Small intestine (tissue), 7 donors: ENCODE measurements around the gene SLC5A3. TPM values are rescaled to one million over a fixed set of nuclear protein-coding genes. Genes with fewer than 3 reads are reported as not detected.
A peak's percentile ranks its signal among the peaks of the same experiment; 100 is the strongest.

Experiments
- DNase-seq, 2 donors: peaks; one replicate each; pipeline versions ENCODE4 v3.0.0 to v3.0.0-alpha.2; 2013
- FAIRE-seq: peaks from 2 replicates; lab custom pipeline; 2012; peaks lifted over from hg19 to GRCh38; lab: Jason Lieb, UNC
- H3K27ac ChIP-seq, 3 donors: one replicate each; pipeline ENCODE4 v1.5.1; 2013; ENCODE audit warnings: low read length in 2 of 3, mild to moderate bottlenecking in 2 of 3, control low read depth in 1 of 3, inconsistent platforms in 1 of 3, low read depth in 1 of 3, moderate library complexity in 1 of 3
- H3K27me3 ChIP-seq, 3 donors: one replicate each; pipeline ENCODE4 v1.6.1; 2013; ENCODE audit warnings: low read length in 3 of 3, inconsistent platforms in 1 of 3; ENCODE audit not compliant: control insufficient read depth in 3 of 3, insufficient read depth in 3 of 3
- H3K36me3 ChIP-seq, 3 donors: one replicate each; pipeline ENCODE4 v1.6.1; 2013; ENCODE audit warnings: low read length in 3 of 3, inconsistent platforms in 1 of 3, low read depth in 1 of 3, mild to moderate bottlenecking in 1 of 3, moderate library complexity in 1 of 3; ENCODE audit not compliant: control insufficient read depth in 3 of 3, insufficient read depth in 2 of 3
- H3K4me1 ChIP-seq, 3 donors: one replicate each; pipeline ENCODE4 v1.6.1; 2013; ENCODE audit warnings: low read length in 2 of 3, inconsistent platforms in 1 of 3, low read depth in 1 of 3, mild to moderate bottlenecking in 1 of 3, moderate library complexity in 1 of 3; ENCODE audit not compliant: control insufficient read depth in 3 of 3, insufficient read depth in 2 of 3
- H3K4me3 ChIP-seq, 3 donors: one replicate each; pipeline ENCODE4 v1.5.1; 2013; ENCODE audit warnings: low read length in 3 of 3, control low read depth in 1 of 3, inconsistent platforms in 1 of 3, low read depth in 1 of 3, mild to moderate bottlenecking in 1 of 3, moderate library complexity in 1 of 3
- H3K9me3 ChIP-seq, 2 donors: one replicate each; pipeline ENCODE4 v1.6.1; 2013; ENCODE audit warnings: low read depth in 1 of 2, low read length in 1 of 2; ENCODE audit not compliant: control insufficient read depth in 2 of 2, insufficient read depth in 1 of 2
- WGBS, 3 donors: extraction: QIAGEN DNeasy Blood & Tissue Kit; methylation state at CpG; one replicate each; pipeline ENCODE4 v1.1.7; 2013; 5-methylcytosine and 5-hydroxymethylcytosine counted together
- polyA plus RNA-seq, 4 donors: library from polyadenylated mRNA; stranded (reverse) in 3 of 4; unstranded in 1 of 4; fragments of 200-250 nt in 3 of 4; fragments of 120-200 nt in 1 of 4; gene quantifications; one replicate each; pipeline versions ENCODE4 v1.2.1 to v1.2.3, GENCODE V29; 2013
- donor health status: healthy with polysubstance abuse.
- donor health status: control.
- donor health status: control.
- donor health status: Bipolar disorder and iron deficiency.
- donor health status: healthy.

The SLC5A3 gene
- polyA plus RNA-seq, 4 donors = 0.54 to 50.6 (median 1.6) TPM

GRCh38 chr21:34074283-34075090 is 1.1 kb downstream of the SLC5A3 start:
- FAIRE-seq (no peak), DNase-seq (peak; percentile 21 to 58)
- H3K4me3 ChIP-seq = peak overlapping the region; percentile 74 to 87 (median 81)
- H3K27ac ChIP-seq = peak overlapping the region; percentile 62 to 82 (median 65)
- peaks cover 0 to 9% (median 9%) of the 10 kb centered on the region in 3 donors for H3K4me1 ChIP-seq
- no peaks in the 10 kb centered on the region for H3K36me3 ChIP-seq
- H3K9me3 ChIP-seq = no peaks in the 10 kb centered on the region
- no peaks in the 10 kb centered on the region for H3K27me3 ChIP-seq
- 4 to 15% (median 7%) methylated on average over 32 of the region's 32 CpGs for WGBS, 3 donors

GRCh38 chr21:34075091-34075425 is 1.7 kb downstream of the SLC5A3 start:
- Histone ChIP-seq H3K9me3 (no peaks in the 10 kb centered on the region), H3K27ac (peak overlapping the region in 1 of 3 donors; percentile 82), H3K36me3 (no peaks in the 10 kb centered on the region), H3K27me3 (no peaks in the 10 kb centered on the region), H3K4me3 (peak overlapping the region in 2 of 3 donors; percentile 74 to 87), H3K4me1 (peaks cover 0 to 11% (median 11%) of the 10 kb centered on the region in 3 donors)
- DNase-seq = peak in 1 of 2 donors; percentile 47
- no peak for FAIRE-seq
- WGBS, 3 donors = 15 to 57% (median 24%) methylated on average over 2 of the region's 2 CpGs

- 65 to 76% (median 72%) methylated on average over 9 of the region's 9 CpGs for WGBS, 3 donors
- Histone ChIP-seq H3K9me3 (no peaks in the 10 kb centered on the region), H3K4me3 (peak overlapping the region in 1 of 3 donors; percentile 74), H3K36me3 (no peaks in the 10 kb centered on the region), H3K27ac (peak overlapping the region in 1 of 3 donors; percentile 82), H3K27me3 (no peaks in the 10 kb centered on the region), H3K4me1 (peaks cover 0 to 16% (median 11%) of the 10 kb centered on the region in 3 donors)
- DNase-seq (peak in 1 of 2 donors; percentile 61), FAIRE-seq (no peak)
Observed at GRCh38 chr21:34075760-34076660, 2.6 kb downstream of the SLC5A3 start.

GRCh38 chr21:34076835-34077234 is 3.5 kb downstream of the SLC5A3 start:
- 86 to 97% (median 90%) methylated on average over 1 of the region's 1 CpG for WGBS, 3 donors
- Histone ChIP-seq H3K27me3 (no peaks in the 10 kb centered on the region), H3K9me3 (no peaks in the 10 kb centered on the region), H3K36me3 (no peaks in the 10 kb centered on the region), H3K27ac (no peak overlapping the region), H3K4me3 (no peak overlapping the region), H3K4me1 (peaks cover 0 to 18% (median 11%) of the 10 kb centered on the region in 3 donors)
- DNase-seq (no peak), FAIRE-seq (no peak)

- H3K9me3 ChIP-seq = no peaks in the 10 kb centered on the region
- peaks cover 0 to 18% (median 11%) of the 10 kb centered on the region in 3 donors for H3K4me1 ChIP-seq
- no peaks in the 10 kb centered on the region for H3K36me3 ChIP-seq
- 58 to 83% (median 73%) methylated on average over 1 of the region's 1 CpG for WGBS, 3 donors
- H3K4me3 ChIP-seq = no peak overlapping the region
- FAIRE-seq = no peak
- no peaks in the 10 kb centered on the region for H3K27me3 ChIP-seq
- H3K27ac ChIP-seq = no peak overlapping the region
- DNase-seq = no peak
Observed at GRCh38 chr21:34077888-34078287, 4.5 kb downstream of the SLC5A3 start.

GRCh38 chr21:34078915-34079314 is 5.5 kb downstream of the SLC5A3 start:
- Histone ChIP-seq H3K27ac (no peak overlapping the region), H3K36me3 (no peaks in the 10 kb centered on the region), H3K9me3 (no peaks in the 10 kb centered on the region), H3K4me1 (peaks cover 0 to 18% (median 11%) of the 10 kb centered on the region in 3 donors), H3K4me3 (no peak overlapping the region), H3K27me3 (no peaks in the 10 kb centered on the region)
- 28 to 50% (median 36%) methylated on average over 2 of the region's 2 CpGs for WGBS, 3 donors
- DNase-seq (peak; percentile 30 to 39), FAIRE-seq (no peak)

GRCh38 chr21:34080710-34081109 is 7.3 kb downstream of the SLC5A3 start:
- FAIRE-seq = no peak
- DNase-seq = peak in 1 of 2 donors; percentile 46

GRCh38 chr21:34082769-34083168 is 9.4 kb downstream of the SLC5A3 start:
- no peak overlapping the region for H3K27ac ChIP-seq
- H3K4me3 ChIP-seq = no peak overlapping the region
- no peak for FAIRE-seq
- 64 to 78% (median 68%) methylated on average over 4 of the region's 4 CpGs for WGBS, 3 donors
- H3K36me3 ChIP-seq = peaks cover 0 to 2% (median 0%) of the 10 kb centered on the region in 3 donors
- peaks cover 2 to 10% (median 2%) of the 10 kb centered on the region in 3 donors for H3K4me1 ChIP-seq
- H3K27me3 ChIP-seq = no peaks in the 10 kb centered on the region
- H3K9me3 ChIP-seq = no peaks in the 10 kb centered on the region
- DNase-seq = no peak

More at GRCh38 chr21:34080710-34081109, 7.3 kb downstream of the SLC5A3 start:
- Histone ChIP-seq H3K9me3 (no peaks in the 10 kb centered on the region), H3K4me3 (no peak overlapping the region), H3K27me3 (no peaks in the 10 kb centered on the region), H3K27ac (peak overlapping the region in 1 of 3 donors; percentile 3), H3K4me1 (peaks cover 0 to 12% (median 4%) of the 10 kb centered on the region in 3 donors), H3K36me3 (no peaks in the 10 kb centered on the region)
- WGBS, 3 donors = 73 to 79% (median 75%) methylated on average over 5 of the region's 5 CpGs
